ENCODE results near the gene CPZ. TPM values are rescaled to one million over a fixed set of nuclear protein-coding genes. Genes with fewer than 3 reads are reported as not detected.

Gene CPZ
- total RNA-seq, 2 experiments from 2014 or later: 0.21 to 0.23 TPM

- H3K4me1 Mint-ChIP-seq (ENCODE audit: low read depth): no peaks in the 10 kb centered on the region
Observed at GRCh38 chr4:8585721-8586212, 6.8 kb upstream of the CPZ start.

GRCh38 chr4:8586246-8586645, 6.3 kb upstream of the CPZ start:
- CTCF ChIA-PET: interaction anchor here (1.3 kb wide), 1 partner anchor 118 kb away, joined by 3 read pairs; no protein-coding TSS in a partner anchor
- DNase-seq (no peak), ATAC-seq (no peak)
- Mint-ChIP-seq H3K27me3 (ENCODE audit: low read depth) (no peaks in the 10 kb centered on the region), H3K4me3 (no peak overlapping the region), H3K36me3 (ENCODE audit: low read depth) (no peaks in the 10 kb centered on the region), H3K27ac (no peak overlapping the region), H3K4me1 (ENCODE audit: low read depth) (no peaks in the 10 kb centered on the region), H3K9me3 (ENCODE audit: insufficient read depth) (no peaks in the 10 kb centered on the region)
- POLR2A ChIA-PET: no interaction called here

More at GRCh38 chr4:8585721-8586212, 6.8 kb upstream of the CPZ start:
- Mint-ChIP-seq H3K27me3 (ENCODE audit: low read depth) (no peaks in the 10 kb centered on the region), H3K36me3 (ENCODE audit: low read depth) (no peaks in the 10 kb centered on the region), H3K27ac (no peak overlapping the region), H3K4me3 (no peak overlapping the region), H3K9me3 (ENCODE audit: insufficient read depth) (no peaks in the 10 kb centered on the region)
- POLR2A ChIA-PET: no interaction called here
- DNase-seq: no peak
- CTCF ChIA-PET: no interaction called here
- no peak for ATAC-seq

GRCh38 chr4:8586671-8587468, 5.7 kb upstream of the CPZ start:
- H3K4me3 Mint-ChIP-seq: no peak overlapping the region
- ATAC-seq: no peak
- no peak for DNase-seq
- CTCF ChIA-PET: interaction anchor here (1.3 kb wide), 1 partner anchor 119 kb away, joined by 3 read pairs; no protein-coding TSS in a partner anchor
- no peaks in the 10 kb centered on the region for H3K27me3 Mint-ChIP-seq (ENCODE audit: low read depth)
- H3K9me3 Mint-ChIP-seq (ENCODE audit: insufficient read depth): no peaks in the 10 kb centered on the region
- POLR2A ChIA-PET: no interaction called here
- H3K27ac Mint-ChIP-seq: no peak overlapping the region
- no peaks in the 10 kb centered on the region for H3K36me3 Mint-ChIP-seq (ENCODE audit: low read depth)
- H3K4me1 Mint-ChIP-seq (ENCODE audit: low read depth): no peaks in the 10 kb centered on the region

- no peaks in the 10 kb centered on the region for H3K36me3 Mint-ChIP-seq (ENCODE audit: low read depth)
- POLR2A ChIA-PET: no interaction called here
- ATAC-seq (no peak), DNase-seq (no peak)
- no peaks in the 10 kb centered on the region for H3K4me1 Mint-ChIP-seq (ENCODE audit: low read depth)
- H3K27ac Mint-ChIP-seq: no peak overlapping the region
- H3K27me3 Mint-ChIP-seq (ENCODE audit: low read depth): no peaks in the 10 kb centered on the region
- H3K4me3 Mint-ChIP-seq: no peak overlapping the region
- H3K9me3 Mint-ChIP-seq (ENCODE audit: insufficient read depth): no peaks in the 10 kb centered on the region
- CTCF ChIA-PET: interaction anchor here (1.3 kb wide), 1 partner anchor 119 kb away, joined by 3 read pairs; no protein-coding TSS in a partner anchor
Observed at GRCh38 chr4:8587469-8588195, 4.9 kb upstream of the CPZ start.

- Mint-ChIP-seq H3K36me3 (ENCODE audit: low read depth) (no peaks in the 10 kb centered on the region), H3K4me3 (no peak overlapping the region), H3K27ac (no peak overlapping the region), H3K27me3 (ENCODE audit: low read depth) (peaks cover 3% of the 10 kb centered on the region), H3K9me3 (ENCODE audit: insufficient read depth) (no peaks in the 10 kb centered on the region), H3K4me1 (ENCODE audit: low read depth) (no peaks in the 10 kb centered on the region)
- CTCF ChIA-PET: no interaction called here
- ATAC-seq (no peak), DNase-seq (no peak)
- POLR2A ChIA-PET: no interaction called here
Observed at GRCh38 chr4:8588196-8588470, 4.4 kb upstream of the CPZ start.

- ATAC-seq: no peak
- POLR2A ChIA-PET: no interaction called here
- CTCF ChIA-PET: no interaction called here
Observed at GRCh38 chr4:8589336-8589735, 3.2 kb upstream of the CPZ start.

GRCh38 chr4:8589823-8590545, 2.6 kb upstream of the CPZ start:
- CTCF ChIA-PET: no interaction called here
- no peak for DNase-seq
- Mint-ChIP-seq H3K4me1 (ENCODE audit: low read depth) (no peaks in the 10 kb centered on the region), H3K9me3 (ENCODE audit: insufficient read depth) (no peaks in the 10 kb centered on the region), H3K4me3 (no peak overlapping the region), H3K27ac (no peak overlapping the region), H3K36me3 (ENCODE audit: low read depth) (no peaks in the 10 kb centered on the region), H3K27me3 (ENCODE audit: low read depth) (peaks cover 12% of the 10 kb centered on the region)
- ATAC-seq: no peak
- POLR2A ChIA-PET: no interaction called here

More at GRCh38 chr4:8589336-8589735, 3.2 kb upstream of the CPZ start:
- Mint-ChIP-seq H3K36me3 (ENCODE audit: low read depth) (no peaks in the 10 kb centered on the region), H3K4me1 (ENCODE audit: low read depth) (no peaks in the 10 kb centered on the region), H3K4me3 (no peak overlapping the region), H3K9me3 (ENCODE audit: insufficient read depth) (no peaks in the 10 kb centered on the region), H3K27me3 (ENCODE audit: low read depth) (peaks cover 10% of the 10 kb centered on the region), H3K27ac (no peak overlapping the region)
- no peak for DNase-seq

GRCh38 chr4:8590546-8590880, 2.1 kb upstream of the CPZ start:
- ChIA-PET CTCF (no interaction called here), POLR2A (no interaction called here)
- no peak overlapping the region for H3K4me3 Mint-ChIP-seq
- H3K9me3 Mint-ChIP-seq (ENCODE audit: insufficient read depth): no peaks in the 10 kb centered on the region
- H3K36me3 Mint-ChIP-seq (ENCODE audit: low read depth): no peaks in the 10 kb centered on the region
- no peak for DNase-seq
- H3K27ac Mint-ChIP-seq: no peak overlapping the region
- peaks cover 12% of the 10 kb centered on the region for H3K27me3 Mint-ChIP-seq (ENCODE audit: low read depth)
- H3K4me1 Mint-ChIP-seq (ENCODE audit: low read depth): no peaks in the 10 kb centered on the region
- no peak for ATAC-seq

- no peaks in the 10 kb centered on the region for H3K9me3 Mint-ChIP-seq (ENCODE audit: insufficient read depth)
- peaks cover 12% of the 10 kb centered on the region for H3K27me3 Mint-ChIP-seq (ENCODE audit: low read depth)
- H3K4me3 Mint-ChIP-seq: no peak overlapping the region
- ChIA-PET POLR2A (no interaction called here), CTCF (no interaction called here)
- DNase-seq: no peak
- no peaks in the 10 kb centered on the region for H3K4me1 Mint-ChIP-seq (ENCODE audit: low read depth)
- no peak overlapping the region for H3K27ac Mint-ChIP-seq
- no peak for ATAC-seq
- no peaks in the 10 kb centered on the region for H3K36me3 Mint-ChIP-seq (ENCODE audit: low read depth)
Observed at GRCh38 chr4:8591114-8591513, 1.5 kb upstream of the CPZ start.

GRCh38 chr4:8591626-8592365, 769 bp upstream of the CPZ start:
- ChIA-PET CTCF (interaction anchor here (0.8 to 1.0 kb wide), 2 partner anchors 21 to 123 kb away, joined by 3 read pairs; no protein-coding TSS in a partner anchor), POLR2A (no interaction called here)
- Mint-ChIP-seq H3K4me1 (ENCODE audit: low read depth) (no peaks in the 10 kb centered on the region), H3K36me3 (ENCODE audit: low read depth) (no peaks in the 10 kb centered on the region), H3K27me3 (ENCODE audit: low read depth) (peaks cover 12% of the 10 kb centered on the region), H3K4me3 (no peak overlapping the region), H3K27ac (no peak overlapping the region), H3K9me3 (ENCODE audit: insufficient read depth) (no peaks in the 10 kb centered on the region)
- DNase-seq: no peak
- no peak for ATAC-seq

- Mint-ChIP-seq H3K27ac (no peak overlapping the region), H3K27me3 (ENCODE audit: low read depth) (peaks cover 12% of the 10 kb centered on the region), H3K36me3 (ENCODE audit: low read depth) (no peaks in the 10 kb centered on the region), H3K9me3 (ENCODE audit: insufficient read depth) (no peaks in the 10 kb centered on the region), H3K4me1 (ENCODE audit: low read depth) (no peaks in the 10 kb centered on the region), H3K4me3 (no peak overlapping the region)
- ChIA-PET POLR2A (no interaction called here), CTCF (no interaction called here)
- DNase-seq (no peak), ATAC-seq (no peak)
Observed at GRCh38 chr4:8593264-8594096, 915 bp downstream of the CPZ start.

All from activated CD8-positive, alpha-beta T cell treated with anti-CD3 and anti-CD28 coated beads, Interleukin-2, amount 10 ng/mL, durations not matched to agents 7 days and 5 days (primary cell).